Measurements from ENCODE around the gene LRP4.

DNA sequence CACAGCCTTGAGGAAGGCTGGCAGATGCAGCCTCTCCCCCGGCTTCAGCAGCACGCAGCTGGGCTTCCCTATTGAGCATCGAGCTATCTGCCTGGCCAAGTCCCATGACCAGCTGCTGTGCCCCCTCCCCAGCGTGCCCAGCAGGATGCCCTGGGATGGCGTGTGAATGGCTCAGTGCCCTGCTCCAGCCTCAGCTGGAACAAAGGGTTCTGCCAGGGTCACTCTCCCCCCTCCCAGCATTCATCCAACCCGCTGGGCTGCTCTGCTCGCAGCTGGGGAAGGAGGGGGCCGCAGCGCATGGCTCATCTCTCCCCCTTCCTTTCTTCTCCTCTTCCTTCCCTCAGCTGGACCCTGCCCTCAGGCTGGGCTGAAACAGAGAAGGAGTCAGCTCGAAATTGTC lies 14.5 kb downstream of the LRP4 start:
- TF ChIP-seq, protein P1, sequence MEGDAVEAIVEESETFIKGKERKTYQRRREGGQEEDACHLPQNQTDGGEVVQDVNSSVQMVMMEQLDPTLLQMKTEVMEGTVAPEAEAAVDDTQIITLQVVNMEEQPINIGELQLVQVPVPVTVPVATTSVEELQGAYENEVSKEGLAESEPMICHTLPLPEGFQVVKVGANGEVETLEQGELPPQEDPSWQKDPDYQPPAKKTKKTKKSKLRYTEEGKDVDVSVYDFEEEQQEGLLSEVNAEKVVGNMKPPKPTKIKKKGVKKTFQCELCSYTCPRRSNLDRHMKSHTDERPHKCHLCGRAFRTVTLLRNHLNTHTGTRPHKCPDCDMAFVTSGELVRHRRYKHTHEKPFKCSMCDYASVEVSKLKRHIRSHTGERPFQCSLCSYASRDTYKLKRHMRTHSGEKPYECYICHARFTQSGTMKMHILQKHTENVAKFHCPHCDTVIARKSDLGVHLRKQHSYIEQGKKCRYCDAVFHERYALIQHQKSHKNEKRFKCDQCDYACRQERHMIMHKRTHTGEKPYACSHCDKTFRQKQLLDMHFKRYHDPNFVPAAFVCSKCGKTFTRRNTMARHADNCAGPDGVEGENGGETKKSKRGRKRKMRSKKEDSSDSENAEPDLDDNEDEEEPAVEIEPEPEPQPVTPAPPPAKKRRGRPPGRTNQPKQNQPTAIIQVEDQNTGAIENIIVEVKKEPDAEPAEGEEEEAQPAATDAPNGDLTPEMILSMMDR (IDR thresholded peaks at IDR 0.05), result no peak
- TF ChIP-seq POLR2AphosphoS5 (IDR thresholded peaks at IDR 0.05) (no peak), POLR2A (IDR thresholded peaks at IDR 0.05) (no peak)
